Endometrial microvascular endothelial cells (primary cell): ENCODE measurements around the gene PRKACA. TPM values are rescaled to one million over a fixed set of nuclear protein-coding genes. Genes with fewer than 3 reads are reported as not detected.

Experiments used
- in situ Hi-C: cut with HindIII; loops from 2 replicates; pipeline ENCODE4 v1.10.0; 2017; ENCODE audit warnings: low sequenced_read_pairs, low pct_unique_long_range_greater_than_20kb; ENCODE audit errors: inconsistent ontology term
- total RNA-seq: library from RNA; depleted of rRNA; stranded (reverse); fragments of >200 nt; gene quantifications from one replicate; pipeline ENCODE4 v1.2.3, GENCODE V29; 2015; ENCODE audit errors: inconsistent ontology term

Gene PRKACA
- total RNA-seq, 1 donor from 2014 or later = 138 TPM

GRCh38 chr19:14102756-14103155, 14.8 kb downstream of the PRKACA start:
- in situ Hi-C loops = no loop called here

GRCh38 chr19:14102102-14102696, 15.4 kb downstream of the PRKACA start:
- in situ Hi-C loops = no loop called here

GRCh38 chr19:14101003-14101545, 16.5 kb downstream of the PRKACA start:
- in situ Hi-C loops = no loop called here

GRCh38 chr19:14097532-14098151, 19.9 kb downstream of the PRKACA start:
- in situ Hi-C loops = loop anchor here (25.0 kb wide), 1 partner anchor 210 kb away; the partner anchor contains the start of gene NANOS3

- in situ Hi-C loops = loop anchor here (25.0 kb wide), 1 partner anchor 209 kb away; the partner anchor contains the start of gene NANOS3
Measured at GRCh38 chr19:14096272-14096992, 21.1 kb downstream of the PRKACA start.

- in situ Hi-C loops = loop anchor here (25.0 kb wide), 1 partner anchor 208 kb away; the partner anchor contains the start of gene NANOS3
Measured at GRCh38 chr19:14094854-14095253, 22.7 kb downstream of the PRKACA start.

GRCh38 chr19:14093117-14093823, 24.3 kb downstream of the PRKACA start:
- in situ Hi-C loops = loop anchor here (25.0 kb wide), 1 partner anchor 206 kb away; the partner anchor contains the start of gene NANOS3

- in situ Hi-C loops = loop anchor here (25.0 kb wide), 1 partner anchor 205 kb away; the partner anchor contains the start of gene NANOS3
Measured at GRCh38 chr19:14091813-14092462, 25.6 kb downstream of the PRKACA start.

GRCh38 chr19:14091081-14091812, 26.3 kb downstream of the PRKACA start:
- in situ Hi-C loops = loop anchor here (25.0 kb wide), 1 partner anchor 204 kb away; the partner anchor contains the start of gene NANOS3

GRCh38 chr19:14090509-14091080, 27.0 kb downstream of the PRKACA start, which contains the start of gene SAMD1:
Gene SAMD1, minus strand, starts transcription at chr19:14090751.
- in situ Hi-C loops = loop anchor here (25.0 kb wide), 1 partner anchor 203 kb away; the partner anchor contains the start of gene NANOS3

GRCh38 chr19:14089662-14090508, 27.7 kb downstream of the PRKACA start:
- in situ Hi-C loops = loop anchor here (25.0 kb wide), 1 partner anchor 203 kb away; the partner anchor contains the start of gene NANOS3

GRCh38 chr19:14089412-14089661, 28.2 kb downstream of the PRKACA start:
- in situ Hi-C loops = loop anchor here (25.0 kb wide), 1 partner anchor 202 kb away; the partner anchor contains the start of gene NANOS3

- in situ Hi-C loops = loop anchor here (25.0 kb wide), 1 partner anchor 202 kb away; the partner anchor contains the start of gene NANOS3
Measured at GRCh38 chr19:14088634-14089411, 28.7 kb downstream of the PRKACA start.

- in situ Hi-C loops = loop anchor here (25.0 kb wide), 1 partner anchor 199 kb away; the partner anchor contains the start of gene NANOS3
Measured at GRCh38 chr19:14086098-14086497, 31.5 kb downstream of the PRKACA start.

- in situ Hi-C loops = loop anchor here (25.0 kb wide), 1 partner anchor 198 kb away; the partner anchor contains the start of gene NANOS3
Measured at GRCh38 chr19:14085309-14085995, 32.1 kb downstream of the PRKACA start, which contains the start of gene C19orf67. Gene C19orf67, minus strand, starts transcription at chr19:14085783. Its CDS starts 156 bp downstream, at chr19:14085627.
